GM12878 (cell line): ENCODE measurements around the gene NCF2. TPM values are rescaled to one million over a fixed set of nuclear protein-coding genes. Genes with fewer than 3 reads are reported as not detected.

Experiments used
- ATAC-seq: fragments of 200-7000 bp; cut with Tn5 transposase; 3 replicates; pipeline ENCODE4 v1.9.1; 2020; ENCODE audit warnings: mild to moderate bottlenecking, moderate library complexity
- BruUV-seq: library from RNA; stranded (reverse); fragments of 400-500 nt; replicated peaks from 2 replicates; lab custom pipeline; 2021; lab: Mats Ljungman, UMichigan
- CTCF ChIA-PET: fragments of 300-600 bp; sonication (Branson Sonifier 250); formaldehyde crosslinking; extraction: SDS; loops from one replicate; lab custom pipeline; 2021; ENCODE audit warnings: inconsistent platforms; lab: Yijun Ruan, JAX
- POLR2A ChIA-PET: fragments of 350-600 bp; formaldehyde crosslinking; extraction: SDS; loops from one replicate; lab custom pipeline; 2021; ENCODE audit warnings: inconsistent platforms; lab: Charles Lee
- RAD21 ChIA-PET: fragments of 300-600 bp; sonication (Branson Sonifier 250); formaldehyde crosslinking; loops from one replicate; lab custom pipeline; 2023; ENCODE audit warnings: antibody characterized with exemption; ENCODE audit not compliant: unreplicated experiment; lab: Charles Lee
- SMC1A ChIA-PET: fragments of 300-600 bp; sonication (Branson Sonifier 250); formaldehyde crosslinking; loops from one replicate; lab custom pipeline; 2023; ENCODE audit not compliant: unreplicated experiment, uncharacterized antibody; lab: Charles Lee
- DNase-seq: peaks from one replicate; pipeline ENCODE4 v3.0.0-alpha.2; 2011; ENCODE audit warnings: low read depth, low spot score
- FAIRE-seq: peaks from 3 replicates; lab custom pipeline; 2011; peaks lifted over from hg19 to GRCh38; lab: Jason Lieb, UNC
- H2AFZ ChIP-seq: 2 replicates; pipeline ENCODE4 v1.6.0; 2011; ENCODE audit warnings: low read depth, low read length, control low read depth; ENCODE audit not compliant: control insufficient read depth
- H3K27ac ChIP-seq: 2 replicates; pipeline ENCODE4 v1.5.1; 2011; ENCODE audit warnings: control low read depth; ENCODE audit not compliant: control insufficient read depth, insufficient read depth
- H3K27me3 ChIP-seq, 2 experiments: replicated peaks in 1 of 2; 2 replicates each; pipeline versions ENCODE4 v1.6.0 to v1.6.1; 2011; ENCODE audit warnings: low read length in 1 of 2; ENCODE audit not compliant: control insufficient read depth in 2 of 2, insufficient read depth in 2 of 2
- H3K36me3 ChIP-seq, 2 experiments: 2 replicates each; pipeline ENCODE4 v1.5.1; 2011; ENCODE audit warnings: low read length in 1 of 2; ENCODE audit not compliant: control insufficient read depth in 2 of 2, insufficient read depth in 2 of 2
- H3K4me1 ChIP-seq: 2 replicates; pipeline ENCODE4 v1.6.1; 2011; ENCODE audit warnings: mild to moderate bottlenecking, low read length, moderate library complexity, mixed read lengths; ENCODE audit not compliant: control insufficient read depth, insufficient read depth
- H3K4me2 ChIP-seq: 2 replicates; pipeline ENCODE4 v1.6.0; 2011; ENCODE audit warnings: control low read depth; ENCODE audit not compliant: control insufficient read depth, insufficient read depth
- H3K4me3 ChIP-seq: fragments of 200-600 bp; sonication (generic); 2 replicates; pipeline ENCODE4 v1.5.1; 2016
- H3K79me2 ChIP-seq: 2 replicates; pipeline ENCODE4 v1.6.0; 2011; ENCODE audit warnings: low read length; ENCODE audit not compliant: control insufficient read depth, insufficient read depth
- H3K9ac ChIP-seq: 2 replicates; pipeline ENCODE4 v1.8.0; 2011; ENCODE audit warnings: low read length, control low read depth, mixed read lengths; ENCODE audit not compliant: control insufficient read depth, insufficient read depth
- H3K9me3 ChIP-seq: replicated peaks from 3 replicates; pipeline ENCODE4 v1.5.1; 2011; ENCODE audit warnings: mild to moderate bottlenecking, low read length; ENCODE audit not compliant: control insufficient read depth, insufficient read depth
- H4K20me1 ChIP-seq: 2 replicates; pipeline ENCODE4 v1.6.0; 2011; ENCODE audit not compliant: control insufficient read depth, insufficient read depth
- ASH2L ChIP-seq: fragments of 300-600, 200-600 bp; sonication (generic); IDR thresholded peaks from 2 replicates; pipeline ENCODE4 v1.6.1; 2017; ENCODE audit warnings: low read depth, mild to moderate bottlenecking, borderline replicate concordance
- ATF3 ChIP-seq: IDR thresholded peaks from 2 replicates; pipeline ENCODE4 v1.6.1; 2011; ENCODE audit warnings: low read depth, mild to moderate bottlenecking, low read length, moderate library complexity, borderline replicate concordance; ENCODE audit errors: extremely low read depth
- CBX5 ChIP-seq: sonication (generic); IDR thresholded peaks from 2 replicates; pipeline ENCODE4 v1.6.1; 2016; ENCODE audit warnings: low read depth, moderate library complexity, mild to moderate bottlenecking, inconsistent platforms
- CUX1 ChIP-seq: IDR thresholded peaks from 2 replicates; pipeline ENCODE4 v1.6.1; 2012; ENCODE audit warnings: improper control_type of control experiment, low read depth, low read length; ENCODE audit not compliant: insufficient replicate concordance
- ETV6 ChIP-seq, 2 experiments: fragments of 450-650 bp in 1 of 2; IDR thresholded peaks in 1 of 2; conservative IDR thresholded peaks in 1 of 2; 2 replicates each; pipeline ENCODE4 v1.6.1; 2014; ENCODE audit warnings: antibody characterized with exemption in 1 of 2, borderline replicate concordance in 1 of 2, low read depth in 1 of 2, mild to moderate bottlenecking in 1 of 2, moderate library complexity in 1 of 2
- HDAC2 ChIP-seq: fragments of 200-600 bp; sonication (generic); IDR thresholded peaks from 2 replicates; pipeline ENCODE4 v1.6.1; 2017
- HDAC6 ChIP-seq: fragments of 200-600 bp; sonication (generic); IDR thresholded peaks from one replicate; pipeline ENCODE4 v1.8.0; 2017; ENCODE audit warnings: antibody characterized with exemption; ENCODE audit not compliant: unreplicated experiment
- MAX ChIP-seq: IDR thresholded peaks from 2 replicates; pipeline ENCODE4 v1.6.1; 2012; ENCODE audit warnings: low read depth, low read length, improper control_type of control experiment
- MEF2B ChIP-seq: fragments of 450-650 bp; IDR thresholded peaks from 2 replicates; pipeline ENCODE4 v1.6.1; 2018; ENCODE audit warnings: mild to moderate bottlenecking, moderate library complexity; ENCODE audit not compliant: partially characterized antibody, poor library complexity, severe bottlenecking
- NFYB ChIP-seq: IDR thresholded peaks from 2 replicates; pipeline ENCODE4 v1.6.1; 2011; ENCODE audit warnings: low read depth, mild to moderate bottlenecking, low read length, improper control_type of control experiment, moderate library complexity; ENCODE audit not compliant: insufficient read depth
- PML ChIP-seq: IDR thresholded peaks from 2 replicates; pipeline ENCODE4 v1.6.1; 2012; ENCODE audit warnings: low read length, inconsistent platforms
- POLR2AphosphoS5 ChIP-seq: IDR thresholded peaks from 2 replicates; pipeline ENCODE4 v1.6.1; 2011; ENCODE audit warnings: mild to moderate bottlenecking, low read length, inconsistent platforms
- TBL1XR1 ChIP-seq: IDR thresholded peaks from 2 replicates; pipeline ENCODE4 v1.6.1; 2012; ENCODE audit warnings: low read depth, low read length, improper control_type of control experiment
- ZBTB33 ChIP-seq: fragments of 450-650 bp; IDR thresholded peaks from 2 replicates; pipeline ENCODE4 v1.6.1; 2017; ENCODE audit warnings: mild to moderate bottlenecking
- WGBS: methylation state at CpG from one replicate; pipeline ENCODE4 v1.1.6; 2016; ENCODE audit warnings: low lambda C conversion rate; ENCODE audit not compliant: insufficient replicate concordance, insufficient coverage; ENCODE audit errors: missing lambda C conversion rate; 5-methylcytosine and 5-hydroxymethylcytosine counted together
- in situ Hi-C: fragments of 300-500 bp; cut with MboI; formaldehyde crosslinking; loops from 9 replicates; pipeline ENCODE4 v1.14.3; 2018; ENCODE audit warnings: mixed read lengths
- intact Hi-C: fragments of 100-400 bp; cut with micrococcal nuclease; formaldehyde crosslinking; loops from one replicate; pipeline ENCODE4 v1.14.2; 2022; ENCODE audit not compliant: unreplicated experiment
- polyA plus RNA-seq, 11 experiments: library from polyadenylated mRNA; depleted of rRNA in 4 of 11; unstranded in 6 of 11; stranded (reverse) in 5 of 11; fragments of >200 nt; fragmentation: Nextera tagmentation in 4 of 11; fragmentation: Illumina TruSeq in 1 of 11; extraction: Ambion mirVana in 4 of 11; extraction: Trizol in 1 of 11; gene quantifications; 1 replicate in 1 of 11; 2 replicates in 10 of 11; pipeline versions ENCODE4 v1.2.1 to v1.2.3, GENCODE V29; 2011 to 2016; ENCODE audit warnings: inconsistent platforms in 2 of 11, missing spikeins in 2 of 11, low read depth in 1 of 11
- total RNA-seq, 4 experiments: library from RNA; depleted of rRNA in 3 of 4; stranded (reverse); fragments of >200 nt in 3 of 4; fragmentation: Illumina TruSeq in 1 of 4; extraction: Trizol in 1 of 4; gene quantifications; 2 replicates each; pipeline versions ENCODE4 v1.2.1 to v1.2.3, GENCODE V29; 2013 to 2021

The NCF2 gene
- total and polyA plus RNA-seq, 10 of the 15 experiments (the other 5 are each of a cell fraction or from before 2014, with no cell fraction given): 31.4 to 256 (median 77.1) TPM

- no peak for TF ChIP-seq MAX
- no peak for TF ChIP-seq ATF3
- no peak for TF ChIP-seq ETV6 (conservative IDR thresholded peaks at IDR 0.05 in 1 of 2, IDR thresholded peaks at IDR 0.05 in 1 of 2; ENCODE audit: borderline replicate concordance in 1 of 2, low read depth in 1 of 2)
- TF ChIP-seq HDAC2: no peak
- no peak for TF ChIP-seq PML
- no peak for TF ChIP-seq MEF2B
- TF ChIP-seq POLR2AphosphoS5: no peak
- TF ChIP-seq ZBTB33: no peak
- 0 out of 2 replicates have a peak, but pooled peaks have one; percentile 12 for TF ChIP-seq NFYB
Observed at GRCh38 chr1:183602510-183602909, 12.3 kb upstream of the NCF2 start (continued).

GRCh38 chr1:183600634-183601033 lies 10.4 kb upstream of the NCF2 start:
- H3K27me3 ChIP-seq: no peaks in the 10 kb centered on the region
- TF ChIP-seq HDAC6 (no peak), ASH2L (no peak), CUX1 (no peak), TBL1XR1 (no peak), CBX5 (peak; percentile 28; the same call in 1 of the 2 replicates)
- TF ChIP-seq, all 136 proteins: peak for 1
- 94% methylated on average over 3 of the region's 3 CpGs for WGBS
- FAIRE-seq (no peak), ATAC-seq (no peak), DNase-seq (no peak)
- RAD21 ChIA-PET: interaction anchor here (1.1 to 8.5 kb wide), 3 partner anchors 9 to 128 kb away, joined by 3 to 188 read pairs (median 16); partner anchors contain the start of genes NCF2 and SMG7
- POLR2A ChIA-PET: interaction anchor here (1.1 to 1.8 kb wide), 3 partner anchors 10 to 14 kb away, joined by 3 to 21 read pairs (median 7); partner anchors contain the start of gene NCF2
- intact Hi-C loops (loop anchor here (5.0 kb wide), 1 partner anchor 242 kb away; no protein-coding TSS in a partner anchor), in situ Hi-C loops (no loop called here)
- CTCF ChIA-PET: interaction anchor here (1.6 to 4.2 kb wide), 2 partner anchors 12 to 55 kb away, joined by 5 to 30 read pairs; partner anchors contain the start of gene NCF2
- Histone ChIP-seq H3K9ac (no peak overlapping the region), H3K27ac (no peak overlapping the region), H4K20me1 (no peaks in the 10 kb centered on the region), H3K4me1 (peaks cover 46% of the 10 kb centered on the region), H3K4me3 (no peak overlapping the region), H3K4me2 (no peak overlapping the region), H2AFZ (no peak overlapping the region), H3K36me3 (no peaks in the 10 kb centered on the region), H3K9me3 (no peaks in the 10 kb centered on the region; the same call in 1 of the 3 replicates), H3K79me2 (no peaks in the 10 kb centered on the region)
- SMC1A ChIA-PET: interaction anchor here (0.9 to 12.6 kb wide), 9 partner anchors 9 to 116 kb away, joined by 3 to 363 read pairs (median 3); partner anchors contain the start of gene NCF2
- no TSS peak for BruUV-seq
